Hepatocyte (in vitro differentiated cells): ENCODE measurements around the gene GRID1.

Source experiments
- CTCF ChIP-seq: fragments of 200-600 bp; sonication (generic); IDR thresholded peaks from 2 replicates; pipeline ENCODE4 v1.5.1; 2016; ENCODE audit warnings: antibody characterized with exemption, mild to moderate bottlenecking; ENCODE audit not compliant: poor library complexity
- EZH2 ChIP-seq: fragments of 200-600 bp; sonication (generic); IDR thresholded peaks from 2 replicates; pipeline ENCODE4 v1.6.1; 2016; ENCODE audit warnings: antibody characterized with exemption, mild to moderate bottlenecking, borderline replicate concordance
- EZH2phosphoT487 ChIP-seq: fragments of 200-600 bp; sonication (generic); IDR thresholded peaks from one replicate; pipeline ENCODE4 v1.6.1; 2018; ENCODE audit warnings: antibody characterized with exemption, mild to moderate bottlenecking, low read depth, moderate library complexity; ENCODE audit not compliant: unreplicated experiment, severe bottlenecking

- no peak for TF ChIP-seq CTCF
- TF ChIP-seq EZH2phosphoT487 = no peak
- TF ChIP-seq EZH2 = no peak
Measured at GRCh38 chr10:86083664-86084175, 282.9 kb downstream of the GRID1 start.
